Cortex of kidney (tissue), 1 donor: Measurements from ENCODE around the gene CCNG1.
"Not testable (repeated sequence)": the region's sequence is repeated elsewhere in the genome, so short reads cannot be mapped to it uniquely, and the experiment has no call there.

Experiments used
- DNase-seq: peaks from one replicate; lab custom pipeline; 2025; lab: John Stamatoyannopoulos, UW

CCNG1 gene

DNA sequence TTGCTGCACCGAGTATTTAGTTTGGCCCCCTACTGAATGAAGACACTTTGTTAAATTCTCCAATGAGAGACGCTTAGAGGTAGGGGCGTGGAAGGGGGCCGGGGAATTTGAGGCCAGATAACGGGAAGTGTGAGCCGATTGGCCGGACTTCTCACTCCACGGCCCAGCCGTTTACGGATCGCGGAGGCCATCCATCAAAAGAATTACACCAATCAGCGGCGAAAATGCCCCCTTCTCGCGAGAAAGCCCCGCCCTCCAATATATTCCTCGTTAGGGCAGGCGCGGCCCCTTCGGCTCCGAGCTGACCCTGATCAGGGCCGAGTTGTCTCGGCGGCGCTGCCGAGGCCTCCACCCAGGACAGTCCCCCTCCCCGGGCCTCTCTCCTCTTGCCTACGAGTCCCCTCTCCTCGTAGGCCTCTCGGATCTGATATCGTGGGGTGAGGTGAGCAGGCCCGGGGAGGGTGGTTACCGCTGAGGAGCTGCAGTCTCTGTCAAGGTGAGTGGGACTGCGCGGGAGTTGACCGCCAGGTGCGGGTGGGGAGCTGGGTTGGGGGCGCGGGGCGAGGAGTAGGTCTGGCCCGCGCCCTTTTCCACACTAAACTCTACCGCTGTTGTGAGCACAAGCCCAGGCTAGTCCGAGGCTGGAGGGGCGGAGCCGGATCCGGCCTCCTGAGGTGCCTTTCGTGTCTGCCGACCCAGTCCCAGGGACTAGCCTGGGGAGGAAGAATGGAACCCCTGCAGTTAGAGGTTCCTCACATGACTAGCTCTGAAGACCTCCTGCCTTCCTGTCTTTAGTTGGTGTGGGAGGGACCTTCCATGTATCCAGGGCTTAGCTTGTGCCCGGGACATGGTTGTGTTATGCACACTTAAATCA lies at the start of gene CCNG1:
TSS of gene CCNG1 (plus strand) at position 287 of the 874 bp plus-strand sequence. CDS start 1,662 bp downstream, outside the sequence.
- peak; percentile 22 for DNase-seq

DNA sequence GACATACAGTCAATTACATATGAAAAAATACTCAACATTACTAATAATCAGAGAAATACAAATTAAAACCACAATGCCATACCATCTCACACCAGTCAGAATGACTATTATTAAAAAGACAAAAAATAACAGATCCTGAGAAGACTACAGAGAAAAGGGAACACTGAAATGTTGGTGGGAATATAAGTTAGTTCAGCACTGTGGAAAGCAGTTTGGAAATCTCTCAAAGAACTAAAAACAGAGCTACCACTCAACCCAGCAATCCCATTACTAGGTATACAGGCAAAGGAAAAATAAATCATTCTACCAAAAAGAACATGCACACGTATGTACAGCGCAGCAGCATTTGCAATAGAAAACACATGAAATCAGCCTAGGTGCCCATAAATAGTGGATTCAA lies 41.6 kb upstream of the CCNG1 start:
- DNase-seq = no peak

DNA sequence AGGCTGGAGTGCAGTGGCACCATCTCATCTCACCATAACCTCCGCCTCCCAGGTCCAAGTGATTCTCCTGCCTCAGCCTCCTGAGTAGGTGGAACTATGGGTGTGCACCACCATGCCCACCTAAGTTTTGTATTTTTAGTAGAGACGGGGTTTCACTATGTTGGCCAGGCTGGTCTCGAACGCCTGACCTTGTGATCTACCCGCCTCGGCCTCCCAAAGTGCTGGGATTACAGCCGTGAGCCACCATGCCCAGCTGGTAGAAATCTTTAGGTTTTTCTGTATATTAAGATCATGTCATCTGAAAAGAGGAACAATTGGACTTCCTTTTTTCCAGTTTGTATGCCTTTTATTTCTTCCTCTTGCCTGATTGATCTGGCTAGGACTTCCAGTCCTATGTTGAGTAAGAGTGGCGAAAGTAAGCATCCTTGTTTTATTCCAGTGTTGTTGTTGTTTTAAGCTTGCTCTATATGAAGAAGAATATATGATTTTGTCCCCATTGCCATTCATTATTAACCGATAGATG lies 40.5 kb upstream of the CCNG1 start:
- DNase-seq = not testable (repeated sequence)

DNA sequence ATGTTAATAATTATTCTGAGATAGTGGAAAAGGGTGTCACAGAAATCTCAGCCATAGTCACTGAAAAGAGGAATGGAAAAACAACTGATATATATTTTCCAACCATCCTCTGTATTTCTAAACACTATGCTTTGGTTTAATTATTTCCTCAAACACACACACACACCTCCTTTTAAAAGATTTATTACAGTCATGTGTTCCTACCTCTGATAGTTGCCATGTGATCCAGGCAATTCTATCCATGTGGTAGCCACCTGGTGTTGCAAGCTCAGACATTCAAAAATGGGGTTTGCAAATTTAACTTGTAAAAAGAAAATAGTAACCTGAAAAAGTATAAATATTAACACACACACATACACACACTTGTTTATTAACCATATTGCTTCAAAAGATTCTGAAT lies 40.0 kb upstream of the CCNG1 start:
- no peak for DNase-seq

DNA sequence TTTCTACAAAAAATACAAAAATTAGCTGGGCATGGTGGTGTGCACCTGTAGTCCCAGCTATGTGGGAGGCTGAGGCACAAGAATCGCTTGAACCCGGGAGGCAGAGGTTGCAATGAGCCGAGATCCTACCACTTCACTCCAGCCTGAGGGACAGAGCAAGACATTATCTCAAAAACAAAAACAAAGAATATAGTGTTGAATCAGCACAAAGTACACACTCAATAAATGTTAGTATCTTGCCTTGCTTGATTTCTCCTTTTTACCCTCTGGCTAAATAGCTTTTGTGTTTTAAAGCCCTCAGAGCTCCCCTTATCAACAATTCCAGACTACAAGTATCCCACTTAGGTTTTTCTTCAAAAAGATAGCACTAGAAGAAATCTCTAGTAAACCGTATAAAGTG lies 37.5 kb upstream of the CCNG1 start:
- DNase-seq = no peak

- DNase-seq = no peak
Observed at GRCh38 chr5:163401271-163401670, 36.1 kb upstream of the CCNG1 start.

DNA sequence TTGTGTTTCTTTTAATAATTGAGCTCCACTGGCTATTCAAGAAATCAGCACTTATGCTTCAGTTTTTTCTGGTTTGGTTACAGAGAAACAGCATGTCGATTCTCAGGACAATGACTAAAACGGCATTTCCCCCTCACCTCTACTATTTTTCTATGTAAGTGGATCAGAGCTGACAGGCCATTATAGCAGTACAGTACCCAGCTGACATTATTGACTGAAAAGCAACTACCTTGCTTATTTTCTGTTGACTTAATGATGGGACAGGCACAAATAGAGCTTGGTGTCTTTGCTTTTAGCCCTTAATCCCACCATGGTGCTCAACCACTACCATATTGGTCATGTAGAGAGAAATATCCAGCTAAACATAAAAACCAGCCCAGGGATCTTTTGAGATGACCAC lies 35.4 kb upstream of the CCNG1 start:
- DNase-seq = no peak

- DNase-seq = no peak
Observed at GRCh38 chr5:163404364-163405173, 32.8 kb upstream of the CCNG1 start.

DNA sequence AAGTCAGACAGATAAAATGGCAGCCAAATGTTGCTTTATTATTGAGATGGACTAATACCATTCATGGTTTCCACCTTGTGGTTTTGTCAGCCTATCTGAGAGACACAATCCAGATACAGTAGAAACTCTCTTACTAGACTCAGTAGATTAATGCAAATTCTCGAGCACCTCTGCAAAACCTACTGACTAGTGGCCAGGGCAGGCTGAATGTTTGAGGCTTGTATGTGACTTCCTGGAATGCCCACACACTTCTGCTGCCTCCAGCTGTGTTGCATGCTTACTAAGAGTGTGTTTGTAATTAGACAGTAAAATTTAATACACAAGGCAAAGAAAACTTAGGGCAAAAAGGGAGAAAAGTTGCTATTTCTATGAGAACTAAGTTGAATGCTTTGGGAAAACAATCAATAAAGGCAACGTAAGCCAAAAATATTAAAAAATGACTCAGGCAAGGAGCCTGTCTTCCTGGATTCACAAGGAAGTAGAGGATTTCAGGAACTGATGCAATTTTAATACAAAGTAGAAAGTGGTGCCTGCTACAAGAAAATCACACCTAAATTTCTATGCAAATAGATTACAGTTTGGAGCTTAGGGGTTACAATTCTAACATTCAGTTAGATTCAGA lies 30.2 kb upstream of the CCNG1 start:
- no peak for DNase-seq

DNA sequence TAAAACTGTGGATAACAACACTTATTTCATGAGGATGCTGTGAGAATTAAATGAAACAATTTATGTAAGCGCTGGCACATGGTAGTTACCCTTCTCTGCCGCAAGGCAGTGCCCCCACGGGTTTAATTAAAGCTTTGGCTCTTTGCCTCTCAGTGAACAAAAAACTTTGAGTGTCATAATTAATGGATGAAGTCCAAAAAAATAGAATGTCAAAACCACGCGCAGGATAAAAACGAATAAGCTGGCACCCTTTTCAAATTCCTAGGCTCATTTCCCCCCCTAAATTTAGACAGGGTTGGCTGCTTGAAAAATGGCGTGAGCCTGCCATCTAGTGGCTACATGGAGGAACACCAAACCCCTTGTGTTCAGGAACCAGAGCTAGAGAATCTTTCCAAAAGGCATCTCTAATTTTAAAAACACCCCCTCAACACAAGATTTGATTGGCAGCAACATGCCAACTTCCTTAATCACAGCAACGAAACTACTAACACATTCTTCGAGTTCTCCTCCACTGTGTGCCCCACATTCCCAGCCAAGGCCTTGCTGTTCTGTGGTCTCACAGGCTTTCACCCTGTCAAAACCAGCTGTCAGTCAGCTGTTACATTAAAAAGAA lies 29.0 kb upstream of the CCNG1 start:
- no peak for DNase-seq

GRCh38 chr5:163409384-163409783 lies 28.0 kb upstream of the CCNG1 start:
- DNase-seq = no peak

- DNase-seq = no peak
Observed at GRCh38 chr5:163410505-163410904, 26.9 kb upstream of the CCNG1 start.

DNA sequence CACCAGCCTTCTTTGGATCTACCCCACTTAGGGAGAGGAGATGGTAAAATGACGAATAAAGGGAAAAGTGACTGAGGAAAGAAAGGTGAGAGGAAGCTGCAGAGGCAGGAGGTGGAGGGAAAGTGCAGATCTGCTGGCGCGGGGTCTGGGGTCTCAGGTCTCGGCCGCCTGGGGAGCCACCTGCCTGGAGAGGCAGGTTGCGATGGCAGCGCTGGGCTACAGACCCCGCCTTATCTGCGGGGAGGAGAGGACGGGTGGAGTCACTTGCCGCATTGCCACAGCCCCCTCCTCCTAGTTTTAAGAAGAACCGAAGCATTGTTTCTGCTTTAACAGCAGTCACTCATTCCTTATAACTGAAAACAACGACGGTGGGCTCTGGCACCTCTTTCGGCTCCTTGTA lies 21.7 kb upstream of the CCNG1 start:
- not testable (repeated sequence) for DNase-seq

GRCh38 chr5:163424836-163425235 lies 12.6 kb upstream of the CCNG1 start:
- DNase-seq = no peak

- not testable (repeated sequence) for DNase-seq
Observed at GRCh38 chr5:163426128-163426527, 11.3 kb upstream of the CCNG1 start.

DNA sequence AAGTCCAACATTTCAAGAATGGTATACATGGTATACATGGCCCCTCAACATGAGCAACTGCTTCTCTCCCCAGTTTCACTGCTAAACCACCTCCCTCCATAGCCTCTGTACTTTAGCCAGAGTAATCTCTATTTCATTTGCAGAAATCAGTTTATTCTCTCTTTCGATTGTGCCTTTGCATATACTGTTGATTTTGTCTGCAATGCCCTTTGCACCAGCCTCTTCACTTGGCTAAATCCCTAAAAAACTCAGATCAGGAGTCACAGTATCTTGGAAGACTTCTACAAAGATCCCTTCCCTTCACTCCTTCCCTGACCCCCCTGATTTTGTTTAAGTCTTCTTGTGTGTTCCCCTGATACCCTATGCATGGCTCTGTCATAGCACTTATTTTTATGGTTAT lies 4.9 kb upstream of the CCNG1 start:
- no peak for DNase-seq

- DNase-seq = no peak
Observed at GRCh38 chr5:163433271-163433670, 4.1 kb upstream of the CCNG1 start.

DNA sequence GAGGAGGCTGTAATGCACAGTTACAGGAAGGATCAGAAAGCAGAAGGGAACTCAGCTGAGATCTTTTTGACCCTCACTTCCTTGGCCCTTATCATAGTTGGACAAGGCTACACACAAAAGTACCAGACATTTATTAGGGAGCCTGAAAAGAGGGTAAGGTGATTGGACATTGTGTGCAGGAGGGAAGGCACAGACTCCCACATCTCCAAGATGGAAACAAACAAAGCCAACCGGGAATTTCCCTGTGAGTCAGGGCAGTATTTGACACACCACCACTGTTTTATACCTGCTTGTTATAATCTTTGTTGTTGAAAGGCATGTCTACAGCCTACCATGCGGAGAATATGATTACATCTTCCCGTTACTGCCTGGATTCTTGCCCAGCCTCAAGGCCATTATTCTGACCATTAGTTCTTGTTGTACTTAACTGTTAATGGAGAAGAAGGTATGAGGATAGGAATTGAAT lies 3.0 kb upstream of the CCNG1 start:
- no peak for DNase-seq

- DNase-seq = no peak
Observed at GRCh38 chr5:163436515-163436914, 880 bp upstream of the CCNG1 start.

DNA sequence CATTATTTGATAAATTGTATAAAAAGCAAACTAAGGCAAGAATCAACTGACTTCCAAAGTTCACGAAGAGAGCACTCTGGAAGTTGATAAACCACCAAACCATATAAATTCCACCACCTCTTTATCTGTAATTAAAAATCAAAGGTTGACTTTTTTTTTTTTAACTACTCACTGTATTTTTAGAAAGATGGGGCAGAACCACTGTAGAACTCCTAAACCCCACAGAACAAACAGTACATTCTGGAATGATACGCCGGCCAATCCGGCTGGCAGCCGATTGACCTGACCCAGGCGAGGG lies 435 bp upstream of the CCNG1 start:
- no peak for DNase-seq

GRCh38 chr5:163439092-163439425 lies 1.7 kb downstream of the CCNG1 start:
- no peak for DNase-seq

- DNase-seq = no peak
Observed at GRCh38 chr5:163440954-163441353, 3.6 kb downstream of the CCNG1 start.
